ENCODE data around the gene SLC17A9. TPM values are rescaled to one million over a fixed set of nuclear protein-coding genes. Genes with fewer than 3 reads are reported as not detected.

The SLC17A9 gene
- total RNA-seq, result 10 to 100 TPM in 1 of 5 experiments, 1 to 10 TPM in 4; 3.4 to 12.6 (median 5.6) TPM
- under 1 TPM; 0.44 to 0.63 TPM for polyA plus RNA-seq
- total RNA-seq, result 8.7 reads per million, percentile 33 among the genes with 10 or more reads in this experiment

GRCh38 chr20:62952373-62952967 is at the start of gene SLC17A9:
SLC17A9 (plus strand) TSS chr20:62952709; CDS start chr20:62952831, 122 bp downstream.
- peaks cover 13 to 32% of the 10 kb centered on the region in 2 donors for H3K4me1 ChIP-seq (ENCODE audit: control insufficient read depth in 2 of 2, insufficient read depth in 2 of 2, low read length in 2 of 2)
- H3K27ac ChIP-seq (ENCODE audit: low read depth, low read length), result peak within 1 kb of the TSS; percentile 66
- Mint-ChIP-seq H3K9me3 (peaks cover 0 to 3% (median 0%) of the 10 kb centered on the region in 11 donors), H3K4me1 (peaks cover 11 to 46% (median 28%) of the 10 kb centered on the region in 7 donors), H3K36me3 (peaks cover 9 to 34% (median 18%) of the 10 kb centered on the region in 5 donors), H3K27me3 (no peaks in the 10 kb centered on the region), H3K27ac (peak within 1 kb of the TSS in 8 of 9 donors; percentile 89 to 98 (median 93)), H3K4me3 (peak within 1 kb of the TSS; percentile 81 to 91 (median 84))
- DNase-seq (peak in 3 of 9 donors; percentile 34 to 62 (median 35)), ATAC-seq (peak; percentile 57)
- peaks cover 0 to 28% (median 0%) of the 10 kb centered on the region in 3 experiments for H3K36me3 ChIP-seq (ENCODE audit: control insufficient read depth in 2 of 3, insufficient read depth in 3 of 3, low read length in 3 of 3)
- H3K9me3 ChIP-seq (ENCODE audit: control insufficient read depth in 2 of 3, low read length in 3 of 3), result no peaks in the 10 kb centered on the region
- ChIA-PET CTCF (interaction anchor here (0.9 to 1.1 kb wide), 3 partner anchors 10 to 52 kb away, joined by 3 read pairs; no protein-coding TSS in a partner anchor), POLR2A (interaction anchor here (0.9 to 4.4 kb wide), 4 partner anchors 16 to 57 kb away, joined by 4 to 58 read pairs (median 18); partner anchors contain the start of gene GID8)
- no peaks in the 10 kb centered on the region for H3K27me3 ChIP-seq (ENCODE audit: control insufficient read depth in 2 of 2, insufficient read depth in 2 of 2, low read length in 2 of 2)
- H3K4me3 ChIP-seq (ENCODE audit: low read length), result peak within 1 kb of the TSS; percentile 65
- intact Hi-C loops (cut with micrococcal nuclease), result loop anchor here in 1 of 2 donors (5.0 to 10.0 kb wide), 2 partner anchors 35 to 152 kb away; no protein-coding TSS in a partner anchor

GRCh38 chr20:62902926-62903615 is 49.4 kb upstream of the SLC17A9 start:
- intact Hi-C loops (cut with micrococcal nuclease), result loop anchor here (5.0 kb wide), 2 partner anchors 34 to 41 kb away; partner anchors contain the start of genes GID8 (in 1 of the 2) and TCFL5 (in 1 of the 2)
- no peak overlapping the region for H3K4me3 Mint-ChIP-seq
- Histone ChIP-seq H3K4me3 (ENCODE audit: low read length) (no peak overlapping the region), H3K27me3 (ENCODE audit: control insufficient read depth in 2 of 2, insufficient read depth in 2 of 2, low read length in 2 of 2) (no peaks in the 10 kb centered on the region), H3K9me3 (ENCODE audit: control insufficient read depth in 2 of 3, low read length in 3 of 3) (no peaks in the 10 kb centered on the region), H3K4me1 (ENCODE audit: control insufficient read depth in 2 of 2, insufficient read depth in 2 of 2, low read length in 2 of 2) (peaks cover 13 to 22% of the 10 kb centered on the region in 2 donors), H3K27ac (ENCODE audit: low read depth, low read length) (no peak overlapping the region), H3K36me3 (ENCODE audit: control insufficient read depth in 2 of 3, insufficient read depth in 3 of 3, low read length in 3 of 3) (peaks cover 21 to 68% (median 30%) of the 10 kb centered on the region in 3 experiments)
- DNase-seq (no peak), ATAC-seq (no peak)
- POLR2A ChIA-PET, result interaction anchor here (0.8 to 1.7 kb wide), 5 partner anchors 10 to 51 kb away, joined by 3 to 7 read pairs (median 3); partner anchors contain the start of gene GID8
- peaks cover 0 to 45% (median 22%) of the 10 kb centered on the region in 5 donors for H3K36me3 Mint-ChIP-seq
- no peaks in the 10 kb centered on the region for H3K9me3 Mint-ChIP-seq
- H3K4me1 Mint-ChIP-seq, result peaks cover 19 to 40% (median 33%) of the 10 kb centered on the region in 7 donors
- peak overlapping the region in 3 of 9 donors; percentile 18 to 56 (median 43) for H3K27ac Mint-ChIP-seq
- CTCF ChIA-PET, result interaction anchor here (0.5 to 7.9 kb wide), 5 partner anchors 9 to 45 kb away, joined by 3 to 102 read pairs (median 5); partner anchors contain the start of gene DIDO1
- H3K27me3 Mint-ChIP-seq, result no peaks in the 10 kb centered on the region

- Mint-ChIP-seq H3K36me3 (peaks cover 10 to 63% (median 35%) of the 10 kb centered on the region in 5 donors), H3K27me3 (no peaks in the 10 kb centered on the region), H3K9me3 (no peaks in the 10 kb centered on the region), H3K4me3 (no peak overlapping the region), H3K4me1 (peaks cover 8 to 35% (median 25%) of the 10 kb centered on the region in 7 donors), H3K27ac (peak overlapping the region in 5 of 9 donors; percentile 11 to 36 (median 24))
- Histone ChIP-seq H3K4me1 (ENCODE audit: control insufficient read depth in 2 of 2, insufficient read depth in 2 of 2, low read length in 2 of 2) (peaks cover 0 to under 1% of the 10 kb centered on the region in 2 donors), H3K9me3 (ENCODE audit: control insufficient read depth in 2 of 3, low read length in 3 of 3) (no peaks in the 10 kb centered on the region), H3K27me3 (ENCODE audit: control insufficient read depth in 2 of 2, insufficient read depth in 2 of 2, low read length in 2 of 2) (no peaks in the 10 kb centered on the region), H3K4me3 (ENCODE audit: low read length) (no peak overlapping the region), H3K27ac (ENCODE audit: low read depth, low read length) (no peak overlapping the region), H3K36me3 (ENCODE audit: control insufficient read depth in 2 of 3, insufficient read depth in 3 of 3, low read length in 3 of 3) (peaks cover 40 to 94% (median 41%) of the 10 kb centered on the region in 3 experiments)
- intact Hi-C loops (cut with micrococcal nuclease), result no loop called here
- CTCF ChIA-PET, result interaction anchor here (1.2 kb wide), 1 partner anchor 10 kb away, joined by 4 read pairs; no protein-coding TSS in a partner anchor
- DNase-seq (no peak), ATAC-seq (no peak)
- POLR2A ChIA-PET, result no interaction called here
Observed at GRCh38 chr20:62905536-62906117, 46.9 kb upstream of the SLC17A9 start.

GRCh38 chr20:62906209-62906608 is 46.3 kb upstream of the SLC17A9 start:
- peaks cover 10 to 67% (median 35%) of the 10 kb centered on the region in 5 donors for H3K36me3 Mint-ChIP-seq
- no peak overlapping the region for H3K4me3 Mint-ChIP-seq
- CTCF ChIA-PET, result interaction anchor here (1.2 to 2.5 kb wide), 3 partner anchors 7 to 48 kb away, joined by 4 to 12 read pairs (median 10); no protein-coding TSS in a partner anchor
- Histone ChIP-seq H3K4me3 (ENCODE audit: low read length) (no peak overlapping the region), H3K36me3 (ENCODE audit: control insufficient read depth in 2 of 3, insufficient read depth in 3 of 3, low read length in 3 of 3) (peaks cover 43 to 97% (median 46%) of the 10 kb centered on the region in 3 experiments), H3K4me1 (ENCODE audit: control insufficient read depth in 2 of 2, insufficient read depth in 2 of 2, low read length in 2 of 2) (no peaks in the 10 kb centered on the region), H3K9me3 (ENCODE audit: control insufficient read depth in 2 of 3, low read length in 3 of 3) (no peaks in the 10 kb centered on the region), H3K27ac (ENCODE audit: low read depth, low read length) (no peak overlapping the region), H3K27me3 (ENCODE audit: control insufficient read depth in 2 of 2, insufficient read depth in 2 of 2, low read length in 2 of 2) (no peaks in the 10 kb centered on the region)
- POLR2A ChIA-PET, result interaction anchor here (2.2 kb wide), 1 partner anchor 12 kb away, joined by 7 read pairs; no protein-coding TSS in a partner anchor
- intact Hi-C loops (cut with micrococcal nuclease), result no loop called here
- no peaks in the 10 kb centered on the region for H3K27me3 Mint-ChIP-seq
- H3K4me1 Mint-ChIP-seq, result peaks cover 7 to 32% (median 24%) of the 10 kb centered on the region in 7 donors
- H3K27ac Mint-ChIP-seq, result peak overlapping the region in 3 of 9 donors; percentile 17 to 26 (median 19)
- no peaks in the 10 kb centered on the region for H3K9me3 Mint-ChIP-seq
- DNase-seq (no peak), ATAC-seq (no peak)

GRCh38 chr20:62906647-62907375 is 45.7 kb upstream of the SLC17A9 start:
- no peaks in the 10 kb centered on the region for H3K4me1 ChIP-seq (ENCODE audit: control insufficient read depth in 2 of 2, insufficient read depth in 2 of 2, low read length in 2 of 2)
- H3K9me3 Mint-ChIP-seq, result no peaks in the 10 kb centered on the region
- H3K9me3 ChIP-seq (ENCODE audit: control insufficient read depth in 2 of 3, low read length in 3 of 3), result no peaks in the 10 kb centered on the region
- no peak overlapping the region for H3K4me3 Mint-ChIP-seq
- H3K27me3 ChIP-seq (ENCODE audit: control insufficient read depth in 2 of 2, insufficient read depth in 2 of 2, low read length in 2 of 2), result no peaks in the 10 kb centered on the region
- CTCF ChIA-PET, result interaction anchor here (0.6 to 2.7 kb wide), 5 partner anchors 7 to 47 kb away, joined by 3 to 34 read pairs (median 10); no protein-coding TSS in a partner anchor
- no peaks in the 10 kb centered on the region for H3K27me3 Mint-ChIP-seq
- ATAC-seq, result no peak
- DNase-seq, result no peak
- H3K4me3 ChIP-seq (ENCODE audit: low read length), result no peak overlapping the region
- POLR2A ChIA-PET, result interaction anchor here (0.6 to 2.2 kb wide), 3 partner anchors 9 to 18 kb away, joined by 3 to 7 read pairs (median 5); no protein-coding TSS in a partner anchor
- H3K36me3 ChIP-seq (ENCODE audit: control insufficient read depth in 2 of 3, insufficient read depth in 3 of 3, low read length in 3 of 3), result peaks cover 48 to 98% (median 48%) of the 10 kb centered on the region in 3 experiments
- intact Hi-C loops (cut with micrococcal nuclease), result loop anchor here in 1 of 2 donors (1.0 kb wide), 1 partner anchor 14 kb away; no protein-coding TSS in a partner anchor
- peak overlapping the region in 4 of 9 donors; percentile 12 to 65 (median 35) for H3K27ac Mint-ChIP-seq
- no peak overlapping the region for H3K27ac ChIP-seq (ENCODE audit: low read depth, low read length)
- H3K4me1 Mint-ChIP-seq, result peaks cover 9 to 37% (median 24%) of the 10 kb centered on the region in 7 donors
- peaks cover 10 to 72% (median 35%) of the 10 kb centered on the region in 5 donors for H3K36me3 Mint-ChIP-seq
